CD4-positive, alpha-beta memory T cell (primary cell): ENCODE measurements around the gene RHBDD3. TPM values are rescaled to one million over a fixed set of nuclear protein-coding genes. Genes with fewer than 3 reads are reported as not detected.

Source experiments
- CTCF ChIA-PET: fragments of 350-600 bp; sonication (Branson Sonifier 250); formaldehyde crosslinking; loops from one replicate; lab custom pipeline; 2021; ENCODE audit warnings: inconsistent platforms; ENCODE audit not compliant: partially characterized antibody; lab: Charles Lee
- POLR2A ChIA-PET: fragments of 350-600 bp; sonication (Branson Sonifier 250); formaldehyde crosslinking; loops from one replicate; lab custom pipeline; 2021; ENCODE audit not compliant: partially characterized antibody; lab: Charles Lee
- DNase-seq, 5 donors: peaks; one replicate each; pipeline versions ENCODE4 v3.0.0 to v3.0.0-alpha.2; 2020 to 2022; ENCODE audit warnings: mixed read lengths in 1 of 5
- H3K27ac ChIP-seq: one replicate; pipeline ENCODE4 v1.7.0; 2013; ENCODE audit warnings: low read depth, low read length
- H3K27me3 ChIP-seq: 2 replicates; pipeline ENCODE4 v1.7.0; 2013; ENCODE audit warnings: mild to moderate bottlenecking, low read length, moderate library complexity; ENCODE audit not compliant: insufficient read depth
- H3K36me3 ChIP-seq: 2 replicates; pipeline ENCODE4 v1.7.0; 2013; ENCODE audit warnings: mild to moderate bottlenecking, low read length, moderate library complexity; ENCODE audit not compliant: insufficient read depth
- H3K4me1 ChIP-seq: 2 replicates; pipeline ENCODE4 v1.7.0; 2013; ENCODE audit warnings: mild to moderate bottlenecking, low read length, moderate library complexity; ENCODE audit not compliant: insufficient read depth
- H3K4me3 ChIP-seq, 2 donors: one replicate each; pipeline ENCODE4 v1.7.0; 2013; ENCODE audit warnings: low read length in 2 of 2, mild to moderate bottlenecking in 1 of 2
- H3K9me3 ChIP-seq, 2 donors: one replicate each; pipeline ENCODE4 v1.7.0; 2013; ENCODE audit warnings: low read length in 2 of 2, control low read depth in 1 of 2; ENCODE audit not compliant: control insufficient read depth in 1 of 2
- H3K27ac Mint-ChIP-seq, 7 donors: one replicate each; pipeline ENCODE4 v1.8.0; 2020 to 2021; ENCODE audit warnings: mixed read lengths in 7 of 7, mild to moderate bottlenecking in 6 of 7, inconsistent platforms in 3 of 7, moderate library complexity in 3 of 7
- H3K27me3 Mint-ChIP-seq, 2 donors: one replicate each; pipeline ENCODE4 v1.8.0; 2020 to 2021; ENCODE audit warnings: mixed read lengths in 2 of 2
- H3K36me3 Mint-ChIP-seq, 2 donors: one replicate each; pipeline ENCODE4 v1.8.0; 2020 to 2021; ENCODE audit warnings: mixed read lengths in 2 of 2, inconsistent platforms in 1 of 2, mild to moderate bottlenecking in 1 of 2
- H3K4me1 Mint-ChIP-seq, 4 donors: one replicate each; pipeline ENCODE4 v1.8.0; 2020 to 2021; ENCODE audit warnings: mixed read lengths in 4 of 4, mild to moderate bottlenecking in 1 of 4
- H3K4me3 Mint-ChIP-seq, 8 donors: one replicate each; pipeline ENCODE4 v1.8.0; 2020 to 2021; ENCODE audit warnings: mixed read lengths in 8 of 8, mild to moderate bottlenecking in 7 of 8, moderate library complexity in 6 of 8, inconsistent platforms in 3 of 8
- H3K9me3 Mint-ChIP-seq, 8 donors: one replicate each; pipeline ENCODE4 v1.8.0; 2020 to 2021; ENCODE audit warnings: mixed read lengths in 8 of 8, mild to moderate bottlenecking in 5 of 8, inconsistent platforms in 3 of 8, moderate library complexity in 1 of 8
- intact Hi-C: fragments of 100-400 bp; cut with micrococcal nuclease; formaldehyde crosslinking; loops from one replicate; pipeline ENCODE4 v1.15.1; 2023
- polyA plus RNA-seq, 2 donors: library from polyadenylated mRNA; unstranded; fragments of 300-500 nt; fragmentation: Illumina TruSeq; gene quantifications; one replicate each; pipeline ENCODE4 v1.2.3, GENCODE V29; 2021
- total RNA-seq, 2 experiments: library from RNA; stranded (reverse); gene quantifications; one replicate each; pipeline ENCODE4 v1.2.3, GENCODE V29; 2021

Gene RHBDD3
- total and polyA plus RNA-seq, 4 experiments from 2014 or later, result 7.8 to 16.1 (median 11.1) TPM

GRCh38 chr22:29260601-29261315, 7.0 kb downstream of the RHBDD3 start:
- no peak for DNase-seq
- H3K36me3 Mint-ChIP-seq, result no peaks in the 10 kb centered on the region
- H3K4me3 Mint-ChIP-seq, result no peak overlapping the region
- Histone ChIP-seq H3K4me3 (no peak overlapping the region), H3K27me3 (no peaks in the 10 kb centered on the region), H3K27ac (no peak overlapping the region), H3K36me3 (no peaks in the 10 kb centered on the region), H3K9me3 (no peaks in the 10 kb centered on the region), H3K4me1 (no peaks in the 10 kb centered on the region)
- CTCF ChIA-PET, result no interaction called here
- POLR2A ChIA-PET, result no interaction called here
- H3K27ac Mint-ChIP-seq, result no peak overlapping the region
- H3K9me3 Mint-ChIP-seq, result no peaks in the 10 kb centered on the region
- no peaks in the 10 kb centered on the region for H3K27me3 Mint-ChIP-seq
- H3K4me1 Mint-ChIP-seq, result peaks cover 0 to 3% (median 0%) of the 10 kb centered on the region in 4 donors
- intact Hi-C loops, result no loop called here

GRCh38 chr22:29260031-29260560, 7.7 kb downstream of the RHBDD3 start:
- no peaks in the 10 kb centered on the region for H3K9me3 Mint-ChIP-seq
- CTCF ChIA-PET, result interaction anchor here (0.9 kb wide), 1 partner anchor 15 kb away, joined by 3 read pairs; no protein-coding TSS in a partner anchor
- peaks cover 0 to 3% of the 10 kb centered on the region in 2 donors for H3K36me3 Mint-ChIP-seq
- POLR2A ChIA-PET, result no interaction called here
- Histone ChIP-seq H3K27me3 (no peaks in the 10 kb centered on the region), H3K9me3 (no peaks in the 10 kb centered on the region), H3K4me3 (no peak overlapping the region), H3K36me3 (no peaks in the 10 kb centered on the region), H3K27ac (no peak overlapping the region), H3K4me1 (no peaks in the 10 kb centered on the region)
- no peak overlapping the region for H3K27ac Mint-ChIP-seq
- no peak for DNase-seq
- intact Hi-C loops, result no loop called here
- peaks cover 0 to 3% (median 0%) of the 10 kb centered on the region in 4 donors for H3K4me1 Mint-ChIP-seq
- H3K27me3 Mint-ChIP-seq, result no peaks in the 10 kb centered on the region
- no peak overlapping the region for H3K4me3 Mint-ChIP-seq

- H3K4me1 Mint-ChIP-seq, result peaks cover 0 to 3% (median 0%) of the 10 kb centered on the region in 4 donors
- no peak overlapping the region for H3K27ac ChIP-seq
- ChIA-PET CTCF (interaction anchor here (0.9 kb wide), 1 partner anchor 14 kb away, joined by 3 read pairs; no protein-coding TSS in a partner anchor), POLR2A (no interaction called here)
- H3K4me3 Mint-ChIP-seq, result no peak overlapping the region
- H3K36me3 ChIP-seq, result no peaks in the 10 kb centered on the region
- no peaks in the 10 kb centered on the region for H3K4me1 ChIP-seq
- no peak overlapping the region for H3K27ac Mint-ChIP-seq
- no peak overlapping the region for H3K4me3 ChIP-seq
- DNase-seq, result no peak
- intact Hi-C loops, result no loop called here
- no peaks in the 10 kb centered on the region for H3K27me3 ChIP-seq
- no peaks in the 10 kb centered on the region for H3K27me3 Mint-ChIP-seq
- H3K36me3 Mint-ChIP-seq, result peaks cover 0 to 3% of the 10 kb centered on the region in 2 donors
- H3K9me3 ChIP-seq, result no peaks in the 10 kb centered on the region
- no peaks in the 10 kb centered on the region for H3K9me3 Mint-ChIP-seq
These were observed 8.4 kb downstream of the RHBDD3 start for GRCh38 chr22:29259253-29259899.

- CTCF ChIA-PET, result no interaction called here
- DNase-seq, result no peak
- Mint-ChIP-seq H3K4me3 (no peak overlapping the region), H3K27ac (peak overlapping the region in 1 of 7 donors; percentile 73), H3K4me1 (peaks cover 0 to 3% (median 0%) of the 10 kb centered on the region in 4 donors), H3K36me3 (peaks cover 0 to 3% of the 10 kb centered on the region in 2 donors), H3K9me3 (no peaks in the 10 kb centered on the region), H3K27me3 (no peaks in the 10 kb centered on the region)
- intact Hi-C loops, result no loop called here
- no peaks in the 10 kb centered on the region for H3K4me1 ChIP-seq
- POLR2A ChIA-PET, result no interaction called here
- H3K27ac ChIP-seq, result no peak overlapping the region
- no peaks in the 10 kb centered on the region for H3K36me3 ChIP-seq
- no peaks in the 10 kb centered on the region for H3K9me3 ChIP-seq
- no peak overlapping the region for H3K4me3 ChIP-seq
- no peaks in the 10 kb centered on the region for H3K27me3 ChIP-seq
These were observed 9.2 kb downstream of the RHBDD3 start for GRCh38 chr22:29258407-29259252.

- Histone ChIP-seq H3K4me1 (no peaks in the 10 kb centered on the region), H3K36me3 (no peaks in the 10 kb centered on the region), H3K27me3 (no peaks in the 10 kb centered on the region), H3K4me3 (no peak overlapping the region), H3K9me3 (no peaks in the 10 kb centered on the region), H3K27ac (no peak overlapping the region)
- no peak for DNase-seq
- Mint-ChIP-seq H3K4me1 (peaks cover 0 to 3% (median 0%) of the 10 kb centered on the region in 4 donors), H3K36me3 (peaks cover 0 to 3% of the 10 kb centered on the region in 2 donors), H3K27me3 (no peaks in the 10 kb centered on the region), H3K9me3 (no peaks in the 10 kb centered on the region), H3K27ac (no peak overlapping the region), H3K4me3 (no peak overlapping the region)
- ChIA-PET POLR2A (no interaction called here), CTCF (no interaction called here)
- intact Hi-C loops, result no loop called here
These were observed 10.0 kb downstream of the RHBDD3 start for GRCh38 chr22:29257751-29258181.

GRCh38 chr22:29256606-29257325, 11.0 kb downstream of the RHBDD3 start:
- ChIA-PET CTCF (no interaction called here), POLR2A (no interaction called here)

More at GRCh38 chr22:29256606-29257325, 11.0 kb downstream of the RHBDD3 start:
- no peaks in the 10 kb centered on the region for H3K9me3 ChIP-seq
- H3K27ac Mint-ChIP-seq, result no peak overlapping the region
- no peak overlapping the region for H3K27ac ChIP-seq
- no peaks in the 10 kb centered on the region for H3K9me3 Mint-ChIP-seq
- peaks cover 0 to 3% (median 0%) of the 10 kb centered on the region in 4 donors for H3K4me1 Mint-ChIP-seq
- no peaks in the 10 kb centered on the region for H3K36me3 ChIP-seq
- H3K27me3 ChIP-seq, result peaks cover 3% of the 10 kb centered on the region
- H3K4me3 ChIP-seq, result no peak overlapping the region
- peaks cover 2 to 3% of the 10 kb centered on the region in 2 donors for H3K27me3 Mint-ChIP-seq
- no peak overlapping the region for H3K4me3 Mint-ChIP-seq
- no peak for DNase-seq
- peaks cover 0 to 3% of the 10 kb centered on the region in 2 donors for H3K36me3 Mint-ChIP-seq
- H3K4me1 ChIP-seq, result no peaks in the 10 kb centered on the region
- intact Hi-C loops, result no loop called here
